ENCODE data around the gene THSD7A. TPM values are rescaled to one million over a fixed set of nuclear protein-coding genes. Genes with fewer than 3 reads are reported as not detected.

The THSD7A gene
- total and polyA plus RNA-seq, 7 experiments from 2014 or later, result 1.2 to 1.3 TPM; not detected in 5

- no peaks in the 10 kb centered on the region for H3K4me1 ChIP-seq (ENCODE audit: control insufficient read depth in 2 of 2, insufficient read depth in 2 of 2, low read length in 2 of 2)
- H3K9me3 ChIP-seq (ENCODE audit: control insufficient read depth in 2 of 3, low read length in 3 of 3), result no peaks in the 10 kb centered on the region
- H3K27ac ChIP-seq (ENCODE audit: low read depth, low read length), result no peak overlapping the region
- Mint-ChIP-seq H3K4me3 (no peak overlapping the region), H3K36me3 (no peaks in the 10 kb centered on the region), H3K9me3 (peaks cover 0 to 4% (median 0%) of the 10 kb centered on the region in 11 donors), H3K27ac (no peak overlapping the region), H3K4me1 (no peaks in the 10 kb centered on the region), H3K27me3 (no peaks in the 10 kb centered on the region)
- intact Hi-C loops (cut with micrococcal nuclease), result no loop called here
- H3K27me3 ChIP-seq (ENCODE audit: control insufficient read depth in 2 of 2, insufficient read depth in 2 of 2, low read length in 2 of 2), result no peaks in the 10 kb centered on the region
- H3K36me3 ChIP-seq (ENCODE audit: control insufficient read depth in 2 of 3, insufficient read depth in 3 of 3, low read length in 3 of 3), result no peaks in the 10 kb centered on the region
- ATAC-seq, result no peak
- DNase-seq, result no peak
- no peak overlapping the region for H3K4me3 ChIP-seq (ENCODE audit: low read length)
- ChIA-PET POLR2A (no interaction called here), CTCF (no interaction called here)
Measured at GRCh38 chr7:11701829-11702560, 130.0 kb downstream of the THSD7A start.

GRCh38 chr7:11699666-11700065 lies 132.3 kb downstream of the THSD7A start:
- Mint-ChIP-seq H3K36me3 (no peaks in the 10 kb centered on the region), H3K4me1 (no peaks in the 10 kb centered on the region), H3K27me3 (no peaks in the 10 kb centered on the region), H3K4me3 (no peak overlapping the region), H3K9me3 (peaks cover 0 to 5% (median 0%) of the 10 kb centered on the region in 11 donors), H3K27ac (no peak overlapping the region)
- CTCF ChIA-PET, result no interaction called here
- H3K4me1 ChIP-seq (ENCODE audit: control insufficient read depth in 2 of 2, insufficient read depth in 2 of 2, low read length in 2 of 2), result no peaks in the 10 kb centered on the region
- ATAC-seq, result no peak
- DNase-seq, result no peak
- no peaks in the 10 kb centered on the region for H3K9me3 ChIP-seq (ENCODE audit: control insufficient read depth in 2 of 3, low read length in 3 of 3)
- H3K27me3 ChIP-seq (ENCODE audit: control insufficient read depth in 2 of 2, insufficient read depth in 2 of 2, low read length in 2 of 2), result no peaks in the 10 kb centered on the region
- intact Hi-C loops (cut with micrococcal nuclease), result no loop called here
- POLR2A ChIA-PET, result no interaction called here
- no peak overlapping the region for H3K27ac ChIP-seq (ENCODE audit: low read depth, low read length)
- no peak overlapping the region for H3K4me3 ChIP-seq (ENCODE audit: low read length)
- H3K36me3 ChIP-seq (ENCODE audit: control insufficient read depth in 2 of 3, insufficient read depth in 3 of 3, low read length in 3 of 3), result no peaks in the 10 kb centered on the region

- H3K27ac ChIP-seq (ENCODE audit: low read depth, low read length), result no peak overlapping the region
- no peaks in the 10 kb centered on the region for H3K4me1 ChIP-seq (ENCODE audit: control insufficient read depth in 2 of 2, insufficient read depth in 2 of 2, low read length in 2 of 2)
- ATAC-seq (no peak), DNase-seq (no peak)
- no peaks in the 10 kb centered on the region for H3K27me3 ChIP-seq (ENCODE audit: control insufficient read depth in 2 of 2, insufficient read depth in 2 of 2, low read length in 2 of 2)
- peaks cover 0 to 5% (median 0%) of the 10 kb centered on the region in 11 donors for H3K9me3 Mint-ChIP-seq
- no peaks in the 10 kb centered on the region for H3K27me3 Mint-ChIP-seq
- intact Hi-C loops (cut with micrococcal nuclease), result no loop called here
- CTCF ChIA-PET, result no interaction called here
- H3K27ac Mint-ChIP-seq, result no peak overlapping the region
- H3K4me3 Mint-ChIP-seq, result no peak overlapping the region
- H3K4me3 ChIP-seq (ENCODE audit: low read length), result no peak overlapping the region
- POLR2A ChIA-PET, result no interaction called here
- H3K4me1 Mint-ChIP-seq, result no peaks in the 10 kb centered on the region
- no peaks in the 10 kb centered on the region for H3K36me3 Mint-ChIP-seq
- H3K9me3 ChIP-seq (ENCODE audit: control insufficient read depth in 2 of 3, low read length in 3 of 3), result no peaks in the 10 kb centered on the region
- H3K36me3 ChIP-seq (ENCODE audit: control insufficient read depth in 2 of 3, insufficient read depth in 3 of 3, low read length in 3 of 3), result no peaks in the 10 kb centered on the region
Measured at GRCh38 chr7:11698384-11698871, 133.6 kb downstream of the THSD7A start.

DNA sequence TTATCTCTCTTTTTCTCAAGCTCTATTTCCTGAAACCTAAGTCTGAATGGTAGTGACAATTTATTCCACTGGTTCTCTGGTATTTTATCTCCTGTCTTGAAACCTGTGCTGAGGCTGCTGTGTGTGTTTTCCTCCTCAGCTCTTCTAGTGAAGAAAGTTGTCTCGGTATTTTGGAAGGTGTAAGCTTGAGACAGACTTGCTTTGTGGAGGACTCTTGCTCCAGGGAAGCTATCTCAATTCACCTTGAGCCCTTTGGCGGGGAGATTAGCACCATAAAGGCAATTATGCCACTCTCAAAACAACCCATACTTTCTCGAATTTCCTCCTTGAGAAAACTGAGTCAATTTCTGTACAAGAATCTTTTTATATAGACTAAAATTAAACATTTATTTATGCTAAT lies 141.6 kb downstream of the THSD7A start:
- H3K36me3 ChIP-seq (ENCODE audit: control insufficient read depth in 2 of 3, insufficient read depth in 3 of 3, low read length in 3 of 3), result no peaks in the 10 kb centered on the region
- Mint-ChIP-seq H3K4me3 (no peak overlapping the region), H3K27me3 (no peaks in the 10 kb centered on the region), H3K9me3 (peaks cover 0 to 7% (median 3%) of the 10 kb centered on the region in 11 donors), H3K27ac (no peak overlapping the region), H3K36me3 (no peaks in the 10 kb centered on the region), H3K4me1 (no peaks in the 10 kb centered on the region)
- ChIA-PET CTCF (no interaction called here), POLR2A (no interaction called here)
- ATAC-seq, result no peak
- H3K27me3 ChIP-seq (ENCODE audit: control insufficient read depth in 2 of 2, insufficient read depth in 2 of 2, low read length in 2 of 2), result no peaks in the 10 kb centered on the region
- H3K4me3 ChIP-seq (ENCODE audit: low read length), result no peak overlapping the region
- no peaks in the 10 kb centered on the region for H3K4me1 ChIP-seq (ENCODE audit: control insufficient read depth in 2 of 2, insufficient read depth in 2 of 2, low read length in 2 of 2)
- intact Hi-C loops (cut with micrococcal nuclease), result no loop called here
- no peak overlapping the region for H3K27ac ChIP-seq (ENCODE audit: low read depth, low read length)
- no peaks in the 10 kb centered on the region for H3K9me3 ChIP-seq (ENCODE audit: control insufficient read depth in 2 of 3, low read length in 3 of 3)
- no peak for DNase-seq

DNA sequence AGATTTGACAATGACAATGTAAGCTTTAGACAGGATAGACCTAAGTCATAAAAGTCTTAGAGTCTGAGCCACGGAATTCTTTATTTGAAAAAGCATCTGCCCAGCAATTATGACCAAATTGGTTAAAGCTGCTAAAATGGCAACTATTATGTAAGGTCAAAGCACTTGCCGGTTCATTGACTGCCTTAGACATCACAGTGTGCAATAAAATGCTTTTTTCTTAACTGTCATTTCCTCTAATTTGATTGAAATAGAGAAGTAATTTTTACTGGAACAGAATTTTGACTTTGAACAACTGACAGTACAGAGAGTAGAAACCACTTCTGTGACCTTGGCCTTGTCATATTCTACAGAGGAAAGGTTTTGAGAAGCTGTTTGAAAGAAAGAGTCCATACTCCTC lies 142.9 kb downstream of the THSD7A start:
- POLR2A ChIA-PET, result no interaction called here
- DNase-seq, result no peak

DNA sequence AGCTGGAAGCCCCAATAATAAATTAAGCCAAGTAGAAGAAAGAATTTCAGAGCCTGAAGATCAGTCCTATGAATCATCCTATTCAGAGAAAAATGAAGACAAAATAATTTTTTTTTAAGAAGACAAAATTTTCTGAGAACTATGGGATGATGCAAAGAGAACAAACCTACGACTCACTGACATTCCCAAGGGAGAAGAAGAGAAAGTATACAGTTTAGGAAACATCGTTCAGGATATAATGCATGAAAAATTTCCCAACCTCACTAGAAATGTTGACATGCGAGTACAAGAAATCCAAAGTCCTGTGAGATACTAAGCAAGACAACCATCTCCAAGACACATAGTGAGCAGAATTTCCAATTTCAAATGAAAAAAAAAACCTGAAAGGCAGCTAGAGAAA lies 150.5 kb downstream of the THSD7A start:
- H3K4me3 ChIP-seq (ENCODE audit: low read length), result no peak overlapping the region
- Mint-ChIP-seq H3K4me3 (no peak overlapping the region), H3K27ac (no peak overlapping the region), H3K36me3 (no peaks in the 10 kb centered on the region), H3K9me3 (peaks cover 2 to 59% (median 24%) of the 10 kb centered on the region in 11 donors), H3K27me3 (no peaks in the 10 kb centered on the region), H3K4me1 (no peaks in the 10 kb centered on the region)
- ATAC-seq (no peak), DNase-seq (no peak)
- H3K36me3 ChIP-seq (ENCODE audit: control insufficient read depth in 2 of 3, insufficient read depth in 3 of 3, low read length in 3 of 3), result no peaks in the 10 kb centered on the region
- H3K27ac ChIP-seq (ENCODE audit: low read depth, low read length), result no peak overlapping the region
- H3K4me1 ChIP-seq (ENCODE audit: control insufficient read depth in 2 of 2, insufficient read depth in 2 of 2, low read length in 2 of 2), result no peaks in the 10 kb centered on the region
- ChIA-PET POLR2A (no interaction called here), CTCF (no interaction called here)
- intact Hi-C loops (cut with micrococcal nuclease), result no loop called here
- H3K27me3 ChIP-seq (ENCODE audit: control insufficient read depth in 2 of 2, insufficient read depth in 2 of 2, low read length in 2 of 2), result no peaks in the 10 kb centered on the region
- no peaks in the 10 kb centered on the region for H3K9me3 ChIP-seq (ENCODE audit: control insufficient read depth in 2 of 3, low read length in 3 of 3)

More for the DNA sequence above, 142.9 kb downstream of the THSD7A start:
- Mint-ChIP-seq H3K9me3 (peaks cover 0 to 16% (median 4%) of the 10 kb centered on the region in 11 donors), H3K27ac (no peak overlapping the region), H3K4me1 (no peaks in the 10 kb centered on the region), H3K4me3 (no peak overlapping the region), H3K36me3 (no peaks in the 10 kb centered on the region), H3K27me3 (no peaks in the 10 kb centered on the region)
- Histone ChIP-seq H3K27me3 (ENCODE audit: control insufficient read depth in 2 of 2, insufficient read depth in 2 of 2, low read length in 2 of 2) (no peaks in the 10 kb centered on the region), H3K4me3 (ENCODE audit: low read length) (no peak overlapping the region), H3K27ac (ENCODE audit: low read depth, low read length) (no peak overlapping the region), H3K4me1 (ENCODE audit: control insufficient read depth in 2 of 2, insufficient read depth in 2 of 2, low read length in 2 of 2) (no peaks in the 10 kb centered on the region), H3K36me3 (ENCODE audit: control insufficient read depth in 2 of 3, insufficient read depth in 3 of 3, low read length in 3 of 3) (no peaks in the 10 kb centered on the region), H3K9me3 (ENCODE audit: control insufficient read depth in 2 of 3, low read length in 3 of 3) (no peaks in the 10 kb centered on the region)
- intact Hi-C loops (cut with micrococcal nuclease), result no loop called here
- no peak for ATAC-seq
- CTCF ChIA-PET, result interaction anchor here (0.8 kb wide), 1 partner anchor 37 kb away, joined by 8 read pairs; no protein-coding TSS in a partner anchor

- no peak for ATAC-seq
- H3K27ac ChIP-seq (ENCODE audit: low read depth, low read length), result no peak overlapping the region
- no peaks in the 10 kb centered on the region for H3K9me3 ChIP-seq (ENCODE audit: control insufficient read depth in 2 of 3, low read length in 3 of 3)
- H3K36me3 ChIP-seq (ENCODE audit: control insufficient read depth in 2 of 3, insufficient read depth in 3 of 3, low read length in 3 of 3), result no peaks in the 10 kb centered on the region
- no peak for DNase-seq
- no peak overlapping the region for H3K4me3 ChIP-seq (ENCODE audit: low read length)
- H3K9me3 Mint-ChIP-seq, result peaks cover 5 to 38% (median 18%) of the 10 kb centered on the region in 11 donors
- no peaks in the 10 kb centered on the region for H3K27me3 Mint-ChIP-seq
- ChIA-PET CTCF (no interaction called here), POLR2A (no interaction called here)
- no peaks in the 10 kb centered on the region for H3K4me1 ChIP-seq (ENCODE audit: control insufficient read depth in 2 of 2, insufficient read depth in 2 of 2, low read length in 2 of 2)
- H3K27me3 ChIP-seq (ENCODE audit: control insufficient read depth in 2 of 2, insufficient read depth in 2 of 2, low read length in 2 of 2), result no peaks in the 10 kb centered on the region
- H3K4me3 Mint-ChIP-seq, result no peak overlapping the region
- no peak overlapping the region for H3K27ac Mint-ChIP-seq
- H3K4me1 Mint-ChIP-seq, result no peaks in the 10 kb centered on the region
- H3K36me3 Mint-ChIP-seq, result no peaks in the 10 kb centered on the region
- intact Hi-C loops (cut with micrococcal nuclease), result no loop called here
Measured at GRCh38 chr7:11675163-11675562, 156.8 kb downstream of the THSD7A start.
